K562 (cell line): ENCODE results near the gene A2ML1.

Source experiments
- AFF4 ChIP-seq: sonication (generic); formaldehyde crosslinking; IDR thresholded peaks from 2 replicates; pipeline ENCODE4 v1.8.0; 2023; ENCODE audit warnings: mild to moderate bottlenecking, missing genetic modification reagents
- CBX5 ChIP-seq: IDR thresholded peaks from 2 replicates; pipeline ENCODE4 v1.6.1; 2014; ENCODE audit warnings: low read depth, borderline replicate concordance
- CBX8 ChIP-seq: fragments of 200-600 bp; sonication (generic); IDR thresholded peaks from 2 replicates; pipeline ENCODE4 v1.6.1; 2012; ENCODE audit warnings: borderline replicate concordance, mixed run types, low read depth, mild to moderate bottlenecking, moderate library complexity, mixed read lengths, low read length, control low read depth, inconsistent platforms; ENCODE audit not compliant: poor library complexity, severe bottlenecking; ENCODE audit errors: extremely low read depth
- CREB3 ChIP-seq: fragments of 450-650 bp; conservative IDR thresholded peaks from 2 replicates; pipeline ENCODE4 v1.6.1; 2016; ENCODE audit warnings: missing genetic modification characterization, low read depth, mild to moderate bottlenecking, missing compliant biosample characterization, moderate library complexity
- CTCF ChIP-seq, 3 experiments: IDR thresholded peaks in 2 of 3; conservative IDR thresholded peaks in 1 of 3; 2 replicates each; pipeline ENCODE4 v1.5.1; 2011 to 2012; ENCODE audit warnings: low read length in 3 of 3, mild to moderate bottlenecking in 3 of 3, control low read depth in 2 of 3, improper control_type of control experiment in 1 of 3, inconsistent platforms in 1 of 3, low read depth in 1 of 3, mixed read lengths in 1 of 3, moderate library complexity in 1 of 3; ENCODE audit not compliant: insufficient read depth in 2 of 3
- GATA2 ChIP-seq: sonication (generic); formaldehyde crosslinking; IDR thresholded peaks from 2 replicates; pipeline ENCODE4 v1.4.0; 2020; ENCODE audit warnings: mild to moderate bottlenecking, missing genetic modification reagents
- IRF1 ChIP-seq: sonication (generic); formaldehyde crosslinking; IDR thresholded peaks from 2 replicates; pipeline ENCODE4 v1.8.0; 2022; ENCODE audit warnings: missing genetic modification reagents, mild to moderate bottlenecking, borderline replicate concordance
- MTA1 ChIP-seq: fragments of 450-650 bp; IDR thresholded peaks from 2 replicates; pipeline ENCODE4 v1.6.1; 2017; ENCODE audit warnings: borderline replicate concordance
- PHF21A ChIP-seq: fragments of 450-650 bp; IDR thresholded peaks from 2 replicates; pipeline ENCODE4 v1.6.1; 2017; ENCODE audit warnings: low read depth, borderline replicate concordance
- POLR2AphosphoS2 ChIP-seq: IDR thresholded peaks from 2 replicates; pipeline ENCODE4 v1.6.1; 2012; ENCODE audit warnings: low read length, improper control_type of control experiment
- TEAD4 ChIP-seq, 2 experiments: sonication (generic) in 1 of 2; formaldehyde crosslinking in 1 of 2; IDR thresholded peaks; 2 replicates each; pipeline versions ENCODE4 v1.6.1 to v1.8.0; 2012 to 2022; ENCODE audit warnings: borderline replicate concordance in 1 of 2, inconsistent platforms in 1 of 2, low read length in 1 of 2, mild to moderate bottlenecking in 1 of 2, missing genetic modification reagents in 1 of 2
- YY1 ChIP-seq, 3 experiments: IDR thresholded peaks; 2 replicates each; pipeline ENCODE4 v1.6.1; 2011; ENCODE audit warnings: low read length in 2 of 3, mild to moderate bottlenecking in 2 of 3, moderate library complexity in 2 of 3, borderline replicate concordance in 1 of 3, control low read depth in 1 of 3, low read depth in 1 of 3; ENCODE audit not compliant: insufficient read depth in 3 of 3, insufficient replicate concordance in 2 of 3, control insufficient read depth in 1 of 3, insufficient read length in 1 of 3; ENCODE audit errors: extremely low read depth in 1 of 3
- ZKSCAN3 ChIP-seq: fragments of 250-450 bp; sonication (Bioruptor Pico); IDR thresholded peaks from 2 replicates; pipeline ENCODE4 v1.4.0; 2020
- ZNF449 ChIP-seq: fragments of 250-450 bp; sonication (Bioruptor Pico); IDR thresholded peaks from 2 replicates; pipeline ENCODE4 v1.8.0; 2022; ENCODE audit warnings: moderate library complexity, mild to moderate bottlenecking, inconsistent platforms

GRCh38 chr12:8907513-8907912, 85.1 kb downstream of the A2ML1 start:
- TF ChIP-seq MTA1 (no peak), CREB3 (tag) (no peak), CBX8 (no peak), CBX5 (no peak), POLR2AphosphoS2 (no peak), ZNF449 (CRISPR knock-in tag) (no peak), AFF4 (CRISPR knock-in tag) (no peak), TEAD4 (IDR thresholded peaks at IDR 0.05; ENCODE audit: low read length) (no peak), TEAD4 (CRISPR knock-in tag; IDR thresholded peaks at IDR 0.05; ENCODE audit: borderline replicate concordance) (no peak), ZKSCAN3 (no peak), YY1 (IDR thresholded peaks at IDR 0.05; ENCODE audit: borderline replicate concordance in 1 of 3, control insufficient read depth in 1 of 3, extremely low read depth in 1 of 3, insufficient read depth in 3 of 3, insufficient read length in 1 of 3, insufficient replicate concordance in 2 of 3, low read depth in 1 of 3, low read length in 2 of 3) (no peak), IRF1 (CRISPR knock-in tag) (no peak), CTCF (IDR thresholded peaks at IDR 0.05 in 2 of 3, conservative IDR thresholded peaks at IDR 0.05 in 1 of 3; ENCODE audit: insufficient read depth in 2 of 3, low read depth in 1 of 3, low read length in 3 of 3) (no peak), PHF21A (no peak), GATA2 (no peak)
